ENCODE measurements around the gene UBTD1.

UBTD1 gene

DNA sequence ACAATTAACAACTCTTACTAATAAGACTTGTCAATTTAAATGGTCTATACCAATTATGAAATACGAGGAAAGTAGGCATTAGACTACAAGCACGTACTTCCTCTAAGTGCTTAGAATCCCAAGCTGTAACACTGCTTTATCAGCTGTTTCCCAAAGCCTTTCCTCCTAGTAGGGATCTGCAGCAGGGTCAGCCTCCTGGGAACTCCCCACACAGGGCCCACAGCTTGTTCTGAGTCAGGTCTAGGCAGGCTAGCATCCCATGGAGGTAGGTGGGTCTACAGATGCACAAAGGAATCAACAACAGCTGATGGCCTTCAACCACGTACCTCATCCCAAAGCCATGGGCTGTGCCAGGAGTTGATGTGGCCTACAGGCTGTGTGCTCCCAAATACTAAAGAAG, 15.2 kb upstream of the UBTD1 start:
- Histone ChIP-seq H3K27me3 (replicated peaks; ENCODE audit: control insufficient read depth, insufficient read depth, low read length) (no peaks in the 10 kb centered on the region), H3K36me3 (ENCODE audit: control insufficient read depth, insufficient read depth, low read length) (peaks cover 7% of the 10 kb centered on the region), H3K4me3 (replicated peaks; ENCODE audit: low read depth, low read length) (no peak overlapping the region)
- DNase-seq (ENCODE audit: extremely low read depth, insufficient read length): no peak
- TF ChIP-seq, protein P1, sequence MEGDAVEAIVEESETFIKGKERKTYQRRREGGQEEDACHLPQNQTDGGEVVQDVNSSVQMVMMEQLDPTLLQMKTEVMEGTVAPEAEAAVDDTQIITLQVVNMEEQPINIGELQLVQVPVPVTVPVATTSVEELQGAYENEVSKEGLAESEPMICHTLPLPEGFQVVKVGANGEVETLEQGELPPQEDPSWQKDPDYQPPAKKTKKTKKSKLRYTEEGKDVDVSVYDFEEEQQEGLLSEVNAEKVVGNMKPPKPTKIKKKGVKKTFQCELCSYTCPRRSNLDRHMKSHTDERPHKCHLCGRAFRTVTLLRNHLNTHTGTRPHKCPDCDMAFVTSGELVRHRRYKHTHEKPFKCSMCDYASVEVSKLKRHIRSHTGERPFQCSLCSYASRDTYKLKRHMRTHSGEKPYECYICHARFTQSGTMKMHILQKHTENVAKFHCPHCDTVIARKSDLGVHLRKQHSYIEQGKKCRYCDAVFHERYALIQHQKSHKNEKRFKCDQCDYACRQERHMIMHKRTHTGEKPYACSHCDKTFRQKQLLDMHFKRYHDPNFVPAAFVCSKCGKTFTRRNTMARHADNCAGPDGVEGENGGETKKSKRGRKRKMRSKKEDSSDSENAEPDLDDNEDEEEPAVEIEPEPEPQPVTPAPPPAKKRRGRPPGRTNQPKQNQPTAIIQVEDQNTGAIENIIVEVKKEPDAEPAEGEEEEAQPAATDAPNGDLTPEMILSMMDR (IDR thresholded peaks at IDR 0.05; ENCODE audit: insufficient read depth, low read length, poor library complexity, severe bottlenecking): no peak

DNA sequence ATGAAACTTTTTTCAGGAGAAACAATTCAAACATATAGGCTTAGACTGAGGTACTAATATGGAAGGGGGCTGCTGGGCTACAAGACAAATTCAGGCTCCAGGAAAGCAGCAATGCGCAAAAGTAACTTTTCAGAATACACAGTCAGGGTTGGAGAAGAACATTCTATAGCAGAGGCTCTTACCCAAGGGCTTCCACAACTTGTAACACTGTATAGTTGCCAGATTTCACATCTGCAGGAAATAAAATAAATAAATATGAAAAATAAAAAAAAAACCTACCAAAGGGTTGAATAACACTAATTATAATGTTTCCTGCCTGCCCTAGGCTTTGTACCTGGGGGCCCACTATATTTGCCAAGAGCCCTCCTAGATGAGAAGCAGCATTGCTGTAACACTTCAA, 14.8 kb upstream of the UBTD1 start:
- Histone ChIP-seq H3K27me3 (replicated peaks; ENCODE audit: control insufficient read depth, insufficient read depth, low read length) (no peaks in the 10 kb centered on the region), H3K4me3 (replicated peaks; ENCODE audit: low read depth, low read length) (no peak overlapping the region), H3K36me3 (ENCODE audit: control insufficient read depth, insufficient read depth, low read length) (peaks cover 7% of the 10 kb centered on the region)
- TF ChIP-seq, protein P1 (IDR thresholded peaks at IDR 0.05; ENCODE audit: insufficient read depth, low read length, poor library complexity, severe bottlenecking): no peak
- DNase-seq (ENCODE audit: extremely low read depth, insufficient read length): no peak

DNA sequence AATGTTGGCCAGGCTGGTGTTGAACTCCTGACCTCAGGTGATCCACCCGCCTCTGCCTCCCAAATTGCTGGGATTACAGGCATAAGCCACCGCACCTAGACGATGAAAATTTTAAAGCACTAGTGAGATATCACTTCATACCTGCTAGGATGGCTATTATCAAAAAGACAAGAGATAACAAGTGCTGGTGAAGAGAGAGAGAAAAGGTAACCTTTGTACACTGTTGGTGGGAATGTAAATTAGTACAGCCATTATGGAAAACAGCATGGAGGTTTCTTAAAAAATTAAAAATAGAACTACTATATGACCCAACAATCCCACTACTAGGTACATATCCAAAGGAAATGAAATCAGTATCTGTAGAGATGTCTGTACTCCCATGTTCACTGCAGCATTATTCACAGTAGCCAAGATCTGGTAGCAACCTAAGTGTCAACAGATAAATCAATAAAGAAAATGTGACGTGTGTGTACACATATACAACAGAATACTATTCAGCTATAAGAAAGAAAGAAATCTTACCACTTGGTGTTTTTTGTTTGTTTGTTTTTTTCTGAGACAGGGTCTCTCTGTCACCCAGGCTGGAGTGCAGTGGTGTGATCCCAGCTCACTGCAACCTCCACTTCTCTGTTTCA, 13.0 kb upstream of the UBTD1 start:
- no peak for DNase-seq (ENCODE audit: extremely low read depth, insufficient read length)

DNA sequence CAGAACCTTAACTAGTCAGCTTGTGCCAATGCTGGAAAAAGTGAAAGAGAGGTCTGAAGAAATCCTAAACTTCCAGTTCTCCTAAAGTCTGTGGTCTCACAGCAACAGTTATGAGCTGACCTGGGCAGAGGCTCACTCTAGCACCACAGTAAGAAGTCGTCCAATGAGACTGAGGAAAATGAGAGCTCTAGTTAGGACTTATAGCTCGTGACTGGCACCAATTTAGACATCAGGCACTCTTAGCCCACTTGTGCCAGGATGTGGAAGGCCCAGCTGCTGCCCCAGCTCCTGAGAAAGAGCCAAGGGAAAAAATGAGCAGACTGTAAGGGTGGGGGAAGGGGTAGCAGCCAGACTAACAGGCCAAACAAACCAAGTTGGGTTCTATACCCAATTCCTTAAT, 8.1 kb upstream of the UBTD1 start:
- Histone ChIP-seq H3K36me3 (ENCODE audit: control insufficient read depth, insufficient read depth, low read length) (no peaks in the 10 kb centered on the region; the same call in 1 of the 2 replicates), H3K27me3 (replicated peaks; ENCODE audit: control insufficient read depth, insufficient read depth, low read length) (no peaks in the 10 kb centered on the region), H3K4me3 (replicated peaks; ENCODE audit: low read depth, low read length) (no peak overlapping the region)
- no peak for DNase-seq (ENCODE audit: extremely low read depth, insufficient read length)
- TF ChIP-seq, protein P1 (IDR thresholded peaks at IDR 0.05; ENCODE audit: insufficient read depth, low read length, poor library complexity, severe bottlenecking): no peak

More for the DNA sequence above, 13.0 kb upstream of the UBTD1 start:
- H3K27me3 ChIP-seq (replicated peaks; ENCODE audit: control insufficient read depth, insufficient read depth, low read length): no peaks in the 10 kb centered on the region
- H3K36me3 ChIP-seq (ENCODE audit: control insufficient read depth, insufficient read depth, low read length): peaks cover 4% of the 10 kb centered on the region
- H3K4me3 ChIP-seq (replicated peaks; ENCODE audit: low read depth, low read length): no peak overlapping the region
- TF ChIP-seq, protein P1 (IDR thresholded peaks at IDR 0.05; ENCODE audit: insufficient read depth, low read length, poor library complexity, severe bottlenecking): no peak

DNA sequence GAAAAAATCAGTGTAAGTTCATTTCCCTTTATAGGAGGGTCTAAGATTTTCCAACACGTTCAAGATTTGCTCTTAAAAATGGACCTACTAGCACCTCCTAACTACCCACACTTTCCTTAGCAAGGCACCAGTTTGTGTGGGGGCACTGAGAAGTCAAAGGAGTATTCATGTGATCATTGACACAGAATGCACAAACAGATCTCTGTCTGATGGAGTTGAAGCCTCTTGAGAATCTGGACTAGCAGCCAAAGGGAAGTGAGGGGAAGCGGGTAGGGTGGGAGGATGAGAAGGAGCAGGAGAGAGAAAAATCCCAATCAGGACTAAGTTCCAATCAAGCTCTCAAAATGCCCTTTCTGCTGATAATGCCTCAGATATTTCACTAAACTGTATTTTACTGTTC, 4.6 kb upstream of the UBTD1 start:
- Histone ChIP-seq H3K36me3 (ENCODE audit: control insufficient read depth, insufficient read depth, low read length) (no peaks in the 10 kb centered on the region; the same call in 1 of the 2 replicates), H3K4me3 (replicated peaks; ENCODE audit: low read depth, low read length) (no peak overlapping the region), H3K27me3 (replicated peaks; ENCODE audit: control insufficient read depth, insufficient read depth, low read length) (no peaks in the 10 kb centered on the region)
- TF ChIP-seq, protein P1 (IDR thresholded peaks at IDR 0.05; ENCODE audit: insufficient read depth, low read length, poor library complexity, severe bottlenecking): no peak
- DNase-seq (ENCODE audit: extremely low read depth, insufficient read length): no peak
